ENCODE data around the gene LRSAM1. TPM values are rescaled to one million over a fixed set of nuclear protein-coding genes. Genes with fewer than 3 reads are reported as not detected.

The LRSAM1 gene
- total RNA-seq, 2 experiments from 2014 or later, result 20.8 to 32.2 TPM

GRCh38 chr9:127424676-127424999, 26.7 kb upstream of the LRSAM1 start:
- ChIA-PET CTCF (ENCODE audit: unreplicated experiment) (no interaction called here), POLR2A (interaction anchor here (0.6 to 1.0 kb wide), 2 partner anchors 17 to 44 kb away, joined by 3 to 4 read pairs; no protein-coding TSS in a partner anchor)
- Histone ChIP-seq H3K4me2 (ENCODE audit: low read length) (peak overlapping the region; percentile 97), H2AFZ (ENCODE audit: low read length) (peak overlapping the region; percentile 96; the same call in 1 of the 2 replicates), H4K20me1 (ENCODE audit: insufficient read depth, low read length) (no peaks in the 10 kb centered on the region), H3K4me3 (ENCODE audit: low read depth, low read length, poor library complexity, severe bottlenecking) (peak overlapping the region; percentile 84), H3K36me3 (ENCODE audit: insufficient read depth, low read length) (peaks cover 22% of the 10 kb centered on the region), H3K9me3 (ENCODE audit: low read length) (no peaks in the 10 kb centered on the region), H3K79me2 (ENCODE audit: insufficient read depth, low read depth, low read length) (peaks cover 36% of the 10 kb centered on the region; the same call in 1 of the 2 replicates), H3K9me2 (ENCODE audit: insufficient read depth, low read length) (no peaks in the 10 kb centered on the region), H3K4me1 (ENCODE audit: insufficient read depth, low read length, poor library complexity, severe bottlenecking) (peaks cover 22% of the 10 kb centered on the region), H3K27ac (ENCODE audit: low read depth, low read length, poor library complexity, severe bottlenecking) (peak overlapping the region; percentile 41)
- TF ChIP-seq EZH2phosphoT487 (IDR thresholded peaks at IDR 0.05; ENCODE audit: borderline replicate concordance, low read depth, low read length) (no peak), CTCF (conservative IDR thresholded peaks at IDR 0.05; ENCODE audit: low read length) (no peak)
- peak; percentile 27 for DNase-seq (ENCODE audit: low spot score)
- BruUV-seq (replicated peaks), result no TSS peak
- intact Hi-C loops (cut with micrococcal nuclease; ENCODE audit: unreplicated experiment), result loop anchor here (1.0 to 2.0 kb wide), 3 partner anchors 27 to 210 kb away; partner anchors contain the start of genes LRSAM1, RPL12 and SLC2A8

DNA sequence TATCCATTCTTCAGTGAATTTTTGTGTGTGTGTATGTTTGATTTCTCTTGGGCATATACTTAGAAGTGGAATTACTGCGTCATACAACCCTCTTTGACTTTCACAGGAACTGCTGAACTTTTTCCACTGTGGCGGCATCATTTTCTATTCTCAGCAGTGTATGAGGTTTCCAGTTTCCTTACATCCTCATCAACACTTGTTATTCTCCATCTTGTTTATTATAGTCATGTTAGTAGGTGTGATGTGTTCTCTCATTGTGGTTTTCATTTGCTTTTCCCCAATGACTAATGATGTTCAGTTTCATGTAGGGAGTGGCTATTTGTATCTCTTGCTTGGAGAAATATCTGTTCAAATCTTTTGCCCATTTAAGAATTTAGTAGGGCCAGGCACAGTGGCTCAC, 24.6 kb upstream of the LRSAM1 start:
- intact Hi-C loops (cut with micrococcal nuclease; ENCODE audit: unreplicated experiment), result no loop called here
- Histone ChIP-seq H3K4me2 (ENCODE audit: low read length) (no peak overlapping the region), H3K9me2 (ENCODE audit: insufficient read depth, low read length) (no peaks in the 10 kb centered on the region), H3K4me3 (ENCODE audit: low read depth, low read length, poor library complexity, severe bottlenecking) (no peak overlapping the region), H2AFZ (ENCODE audit: low read length) (no peak overlapping the region), H3K27ac (ENCODE audit: low read depth, low read length, poor library complexity, severe bottlenecking) (no peak overlapping the region), H3K9me3 (ENCODE audit: low read length) (no peaks in the 10 kb centered on the region), H3K79me2 (ENCODE audit: insufficient read depth, low read depth, low read length) (peaks cover 36% of the 10 kb centered on the region; the same call in 1 of the 2 replicates), H3K4me1 (ENCODE audit: insufficient read depth, low read length, poor library complexity, severe bottlenecking) (peaks cover 22% of the 10 kb centered on the region), H4K20me1 (ENCODE audit: insufficient read depth, low read length) (no peaks in the 10 kb centered on the region), H3K36me3 (ENCODE audit: insufficient read depth, low read length) (peaks cover 40% of the 10 kb centered on the region)
- CTCF ChIA-PET (ENCODE audit: unreplicated experiment), result no interaction called here
- TSS peak; percentile 49 for BruUV-seq (replicated peaks)
- TF ChIP-seq EZH2phosphoT487 (IDR thresholded peaks at IDR 0.05; ENCODE audit: borderline replicate concordance, low read depth, low read length) (no peak), CTCF (conservative IDR thresholded peaks at IDR 0.05; ENCODE audit: low read length) (no peak)
- no peak for DNase-seq (ENCODE audit: low spot score)
- POLR2A ChIA-PET, result interaction anchor here (0.7 kb wide), 1 partner anchor 17 kb away, joined by 6 read pairs; no protein-coding TSS in a partner anchor

DNA sequence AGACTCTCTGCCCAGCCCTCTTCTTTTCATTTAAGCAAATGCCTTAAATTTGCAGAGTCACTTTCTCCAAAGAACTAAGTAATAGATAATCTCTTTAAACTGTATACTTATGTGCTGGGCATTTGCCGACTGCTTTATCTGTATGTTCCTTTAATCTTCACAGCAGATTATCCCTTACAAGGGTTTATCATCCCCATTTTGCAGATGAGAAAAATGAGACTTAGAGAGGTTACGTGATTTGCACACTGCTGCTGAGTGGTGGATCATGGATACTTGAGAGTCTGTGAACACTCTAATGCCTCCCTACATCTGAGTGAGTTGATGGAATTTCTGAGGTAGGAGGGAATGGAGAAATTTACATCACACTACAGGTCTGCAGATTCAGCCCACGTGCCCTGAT, 23.0 kb upstream of the LRSAM1 start:
- BruUV-seq (replicated peaks), result no TSS peak
- intact Hi-C loops (cut with micrococcal nuclease; ENCODE audit: unreplicated experiment), result no loop called here
- H3K4me1 ChIP-seq (ENCODE audit: insufficient read depth, low read length, poor library complexity, severe bottlenecking), result peaks cover 13% of the 10 kb centered on the region
- ChIA-PET POLR2A (no interaction called here), CTCF (ENCODE audit: unreplicated experiment) (no interaction called here)
- no peak overlapping the region for H3K4me3 ChIP-seq (ENCODE audit: low read depth, low read length, poor library complexity, severe bottlenecking)
- no peaks in the 10 kb centered on the region for H4K20me1 ChIP-seq (ENCODE audit: insufficient read depth, low read length)
- peaks cover 28% of the 10 kb centered on the region; the same call in 1 of the 2 replicates for H3K79me2 ChIP-seq (ENCODE audit: insufficient read depth, low read depth, low read length)
- H2AFZ ChIP-seq (ENCODE audit: low read length), result no peak overlapping the region
- no peaks in the 10 kb centered on the region for H3K9me2 ChIP-seq (ENCODE audit: insufficient read depth, low read length)
- peaks cover 47% of the 10 kb centered on the region for H3K36me3 ChIP-seq (ENCODE audit: insufficient read depth, low read length)
- TF ChIP-seq EZH2phosphoT487 (IDR thresholded peaks at IDR 0.05; ENCODE audit: borderline replicate concordance, low read depth, low read length) (no peak), CTCF (conservative IDR thresholded peaks at IDR 0.05; ENCODE audit: low read length) (no peak)
- no peak overlapping the region for H3K4me2 ChIP-seq (ENCODE audit: low read length)
- no peak for DNase-seq (ENCODE audit: low spot score)
- H3K27ac ChIP-seq (ENCODE audit: low read depth, low read length, poor library complexity, severe bottlenecking), result no peak overlapping the region
- H3K9me3 ChIP-seq (ENCODE audit: low read length), result no peaks in the 10 kb centered on the region
